Upper lobe of left lung (tissue), 6 donors: ENCODE measurements around the gene LRP1-AS. TPM values are rescaled to one million over a fixed set of nuclear protein-coding genes. Genes with fewer than 3 reads are reported as not detected.

ENCODE experiments used
- ATAC-seq, 2 donors: fragments of 200-7000 bp; cut with Tn5 transposase; one replicate each; pipeline ENCODE4 v1.9.1; 2022; ENCODE audit warnings: mild to moderate bottlenecking in 2 of 2, moderate library complexity in 2 of 2; ENCODE audit not compliant: low FRiP score in 2 of 2
- DNase-seq, 2 donors: peaks; one replicate each; pipeline ENCODE4 v3.0.0-alpha.2; 2019 to 2020
- H3K27ac ChIP-seq, 4 donors: fragments of 200-600 bp; sonication (generic); one replicate each; pipeline ENCODE4 v1.5.1; 2016 to 2019
- H3K27me3 ChIP-seq, 4 donors: fragments of 200-600 bp; sonication (generic); one replicate each; pipeline ENCODE4 v1.5.1; 2017 to 2019
- H3K36me3 ChIP-seq, 4 donors: fragments of 200-600 bp; sonication (generic); one replicate each; pipeline ENCODE4 v1.5.1; 2016 to 2019
- H3K4me1 ChIP-seq, 4 donors: fragments of 200-600 bp; sonication (generic); one replicate each; pipeline ENCODE4 v1.5.1; 2018 to 2019
- H3K4me3 ChIP-seq, 4 donors: fragments of 200-600 bp; sonication (generic); one replicate each; pipeline ENCODE4 v1.5.1; 2017 to 2019; ENCODE audit warnings: mild to moderate bottlenecking in 2 of 4, moderate library complexity in 1 of 4
- H3K9me3 ChIP-seq, 4 donors: fragments of 200-600 bp; sonication (generic); one replicate each; pipeline ENCODE4 v1.5.1; 2018 to 2019
- CTCF ChIP-seq, 6 experiments: fragments of 450-650 bp in 4 of 6; fragments of 200-600 bp in 2 of 6; sonication (generic) in 2 of 6; IDR thresholded peaks; one replicate each; pipeline ENCODE4 v1.5.1; 2016 to 2019; ENCODE audit warnings: antibody characterized with exemption in 6 of 6
- EP300 ChIP-seq, 4 donors: sonication (generic); formaldehyde crosslinking; IDR thresholded peaks; one replicate each; pipeline ENCODE4 v1.5.1; 2017; ENCODE audit warnings: antibody characterized with exemption in 4 of 4, control low read depth in 2 of 4
- POLR2A ChIP-seq, 4 donors: fragments of 450-650 bp; IDR thresholded peaks; one replicate each; pipeline ENCODE4 v1.5.1; 2016 to 2017; ENCODE audit warnings: antibody characterized with exemption in 4 of 4, mild to moderate bottlenecking in 2 of 4
- POLR2AphosphoS5 ChIP-seq, 2 donors: sonication (generic); formaldehyde crosslinking; IDR thresholded peaks; one replicate each; pipeline ENCODE4 v1.5.1; 2017; ENCODE audit warnings: antibody characterized with exemption in 2 of 2
- WGBS, 2 donors: methylation state at CpG; one replicate each; pipeline ENCODE4 v1.1.5; 2017 to 2018; 5-methylcytosine and 5-hydroxymethylcytosine counted together
- total RNA-seq, 6 donors: library from RNA; depleted of rRNA in 4 of 6; stranded (reverse); fragments of >200 nt in 4 of 6; gene quantifications; one replicate each; pipeline versions ENCODE4 v1.1.0 to v1.2.1, GENCODE V29; 2016 to 2021
- donor health status: DM: no; HTN: no; CAD: no; lungs with moderate emphysema.
- donor health status: DM: no; HTN: yes; CAD: no; lungs with severe emphysema.

Gene LRP1-AS
- total RNA-seq, 6 donors from 2014 or later, result not detected

- H3K4me3 ChIP-seq, result no peak overlapping the region
- no peak for DNase-seq
- H3K27ac ChIP-seq, result no peak overlapping the region
- H3K4me1 ChIP-seq, result no peaks in the 10 kb centered on the region
- WGBS, 2 donors, result 91 to 97% methylated on average over 15 to 16 of the region's 16 CpGs
- no peak for ATAC-seq
- no peaks in the 10 kb centered on the region for H3K27me3 ChIP-seq
- no peaks in the 10 kb centered on the region for H3K9me3 ChIP-seq
- TF ChIP-seq EP300 (IDR thresholded peaks at IDR 0.05) (no peak), POLR2A (IDR thresholded peaks at IDR 0.05) (no peak), CTCF (IDR thresholded peaks at IDR 0.05) (no peak), POLR2AphosphoS5 (IDR thresholded peaks at IDR 0.05) (no peak)
- H3K36me3 ChIP-seq, result peaks cover 12 to 75% (median 47%) of the 10 kb centered on the region in 4 donors
Observed at GRCh38 chr12:57177354-57177753, 29.9 kb upstream of the LRP1-AS start.

GRCh38 chr12:57176846-57177245 lies 29.4 kb upstream of the LRP1-AS start:
- no peaks in the 10 kb centered on the region for H3K4me1 ChIP-seq
- no peak for TF ChIP-seq POLR2AphosphoS5 (IDR thresholded peaks at IDR 0.05)
- no peak for TF ChIP-seq CTCF (IDR thresholded peaks at IDR 0.05)
- TF ChIP-seq EP300 (IDR thresholded peaks at IDR 0.05), result no peak
- TF ChIP-seq POLR2A (IDR thresholded peaks at IDR 0.05), result no peak
- DNase-seq (no peak), ATAC-seq (no peak)
- no peaks in the 10 kb centered on the region for H3K27me3 ChIP-seq
- peaks cover 12 to 75% (median 47%) of the 10 kb centered on the region in 4 donors for H3K36me3 ChIP-seq
- H3K4me3 ChIP-seq, result no peak overlapping the region
- no peaks in the 10 kb centered on the region for H3K9me3 ChIP-seq
- no peak overlapping the region for H3K27ac ChIP-seq
- WGBS, 2 donors, result 94% methylated on average over 7 to 9 of the region's 9 CpGs

- WGBS, 2 donors, result 89 to 92% methylated on average over 7 to 9 of the region's 9 CpGs
- Histone ChIP-seq H3K27ac (no peak overlapping the region), H3K27me3 (no peaks in the 10 kb centered on the region), H3K9me3 (no peaks in the 10 kb centered on the region), H3K36me3 (peaks cover 12 to 72% (median 47%) of the 10 kb centered on the region in 4 donors), H3K4me1 (no peaks in the 10 kb centered on the region), H3K4me3 (no peak overlapping the region)
- DNase-seq (no peak), ATAC-seq (no peak)
- TF ChIP-seq POLR2A (IDR thresholded peaks at IDR 0.05), result no peak
- TF ChIP-seq CTCF (IDR thresholded peaks at IDR 0.05), result peak in 1 of 6 experiments; percentile 43
Observed at GRCh38 chr12:57176139-57176477, 28.7 kb upstream of the LRP1-AS start.

- ATAC-seq (peak; percentile 61 to 73), DNase-seq (peak in 1 of 2 donors; percentile 65)
- no peaks in the 10 kb centered on the region for H3K4me1 ChIP-seq
- 54 to 58% methylated on average over 21 to 28 of the region's 29 CpGs for WGBS, 2 donors
- no peak overlapping the region for H3K4me3 ChIP-seq
- H3K27me3 ChIP-seq, result no peaks in the 10 kb centered on the region
- H3K27ac ChIP-seq, result no peak overlapping the region
- TF ChIP-seq EP300 (IDR thresholded peaks at IDR 0.05), result no peak
- peak; percentile 55 to 83 (median 73) for TF ChIP-seq CTCF (IDR thresholded peaks at IDR 0.05)
- TF ChIP-seq POLR2AphosphoS5 (IDR thresholded peaks at IDR 0.05), result peak in 1 of 2 donors; percentile 13
- peaks cover 12 to 72% (median 42%) of the 10 kb centered on the region in 4 donors for H3K36me3 ChIP-seq
- no peaks in the 10 kb centered on the region for H3K9me3 ChIP-seq
Observed at GRCh38 chr12:57175428-57176138, 28.2 kb upstream of the LRP1-AS start.

- no peak overlapping the region for H3K27ac ChIP-seq
- no peak for TF ChIP-seq CTCF (IDR thresholded peaks at IDR 0.05)
- no peak for TF ChIP-seq EP300 (IDR thresholded peaks at IDR 0.05)
- no peak for TF ChIP-seq POLR2A (IDR thresholded peaks at IDR 0.05)
- no peak for TF ChIP-seq POLR2AphosphoS5 (IDR thresholded peaks at IDR 0.05)
- 87 to 90% methylated on average over 14 of the region's 14 CpGs for WGBS, 2 donors
- peaks cover 12 to 70% (median 37%) of the 10 kb centered on the region in 4 donors for H3K36me3 ChIP-seq
- no peak for DNase-seq
- no peak overlapping the region for H3K4me3 ChIP-seq
- no peak for ATAC-seq
- H3K4me1 ChIP-seq, result no peaks in the 10 kb centered on the region
- H3K27me3 ChIP-seq, result no peaks in the 10 kb centered on the region
- no peaks in the 10 kb centered on the region for H3K9me3 ChIP-seq
Observed at GRCh38 chr12:57173683-57174082, 26.3 kb upstream of the LRP1-AS start.
